ENCODE results near the gene DCDC1.

Gene DCDC1

GRCh38 chr11:31414338-31414737, 44.8 kb upstream of the DCDC1 start:
- no peak for TF ChIP-seq CTCF (IDR thresholded peaks at IDR 0.05)
- intact Hi-C loops (cut with DNase I; ENCODE audit: low total_unique reads), result no loop called here
- H3K4me3 ChIP-seq, result no peak overlapping the region
- H3K36me3 ChIP-seq, result no peaks in the 10 kb centered on the region
- no peaks in the 10 kb centered on the region for H3K4me1 ChIP-seq
- H3K27ac ChIP-seq, result no peak overlapping the region
- DNase-seq, result no peak
- H3K27me3 ChIP-seq, result no peaks in the 10 kb centered on the region
- H3K9me3 ChIP-seq, result no peaks in the 10 kb centered on the region

GRCh38 chr11:31412946-31413345, 43.4 kb upstream of the DCDC1 start:
- Histone ChIP-seq H3K4me3 (no peak overlapping the region), H3K27ac (no peak overlapping the region), H3K9me3 (no peaks in the 10 kb centered on the region), H3K27me3 (no peaks in the 10 kb centered on the region), H3K4me1 (no peaks in the 10 kb centered on the region), H3K36me3 (no peaks in the 10 kb centered on the region)
- no peak for TF ChIP-seq CTCF (IDR thresholded peaks at IDR 0.05)
- DNase-seq, result no peak
- intact Hi-C loops (cut with DNase I; ENCODE audit: low total_unique reads), result no loop called here

- TF ChIP-seq CTCF (IDR thresholded peaks at IDR 0.05), result no peak
- DNase-seq, result no peak
- no peaks in the 10 kb centered on the region for H3K27me3 ChIP-seq
- no peak overlapping the region for H3K4me3 ChIP-seq
- H3K36me3 ChIP-seq, result no peaks in the 10 kb centered on the region
- H3K4me1 ChIP-seq, result no peaks in the 10 kb centered on the region
- H3K27ac ChIP-seq, result no peak overlapping the region
- intact Hi-C loops (cut with DNase I; ENCODE audit: low total_unique reads), result no loop called here
- no peaks in the 10 kb centered on the region for H3K9me3 ChIP-seq
Measured at GRCh38 chr11:31408201-31408600, 38.7 kb upstream of the DCDC1 start.

GRCh38 chr11:31404614-31405013, 35.1 kb upstream of the DCDC1 start:
- TF ChIP-seq CTCF (IDR thresholded peaks at IDR 0.05), result no peak
- Histone ChIP-seq H3K27ac (no peak overlapping the region), H3K4me3 (no peak overlapping the region), H3K36me3 (no peaks in the 10 kb centered on the region), H3K4me1 (no peaks in the 10 kb centered on the region), H3K27me3 (no peaks in the 10 kb centered on the region), H3K9me3 (peaks cover 0 to 3% (median 0%) of the 10 kb centered on the region in 3 donors)
- no peak for DNase-seq
- intact Hi-C loops (cut with DNase I; ENCODE audit: low total_unique reads), result no loop called here

GRCh38 chr11:31397239-31397834, 27.8 kb upstream of the DCDC1 start:
- TF ChIP-seq CTCF (IDR thresholded peaks at IDR 0.05), result peak; percentile 33 to 36
- intact Hi-C loops (cut with DNase I; ENCODE audit: low total_unique reads), result loop anchor here (10.0 kb wide), 1 partner anchor 57 kb away; no protein-coding TSS in a partner anchor
- H3K36me3 ChIP-seq, result peaks cover 0 to 10% (median 8%) of the 10 kb centered on the region in 3 donors
- H3K27me3 ChIP-seq, result no peaks in the 10 kb centered on the region
- no peak overlapping the region for H3K4me3 ChIP-seq
- peaks cover 0 to 13% (median 0%) of the 10 kb centered on the region in 3 donors for H3K9me3 ChIP-seq
- no peak overlapping the region for H3K27ac ChIP-seq
- H3K4me1 ChIP-seq, result no peaks in the 10 kb centered on the region
- DNase-seq, result no peak

- intact Hi-C loops (cut with DNase I; ENCODE audit: low total_unique reads), result no loop called here
- DNase-seq, result no peak
- no peaks in the 10 kb centered on the region for H3K27me3 ChIP-seq
- H3K9me3 ChIP-seq, result no peaks in the 10 kb centered on the region
- TF ChIP-seq CTCF (IDR thresholded peaks at IDR 0.05), result no peak
- H3K4me3 ChIP-seq, result no peak overlapping the region
- H3K36me3 ChIP-seq, result no peaks in the 10 kb centered on the region
- H3K27ac ChIP-seq, result no peak overlapping the region
- H3K4me1 ChIP-seq, result no peaks in the 10 kb centered on the region
Measured at GRCh38 chr11:31387379-31387778, 17.8 kb upstream of the DCDC1 start.

Measured in tibial artery (tissue), 4 donors.